NCI-H2171 treated with DMSO at 0.1 percent for 48 hours (cell line): Measurements from ENCODE around the gene FGD6.

Experiments used
- DNase-seq: peaks from one replicate; lab custom pipeline; 2025; lab: John Stamatoyannopoulos, UW

The FGD6 gene

GRCh38 chr12:95083938-95084337 lies 133.3 kb downstream of the FGD6 start:
- no peak for DNase-seq

- DNase-seq = no peak
Measured at GRCh38 chr12:95083471-95083870, 133.8 kb downstream of the FGD6 start.

DNA sequence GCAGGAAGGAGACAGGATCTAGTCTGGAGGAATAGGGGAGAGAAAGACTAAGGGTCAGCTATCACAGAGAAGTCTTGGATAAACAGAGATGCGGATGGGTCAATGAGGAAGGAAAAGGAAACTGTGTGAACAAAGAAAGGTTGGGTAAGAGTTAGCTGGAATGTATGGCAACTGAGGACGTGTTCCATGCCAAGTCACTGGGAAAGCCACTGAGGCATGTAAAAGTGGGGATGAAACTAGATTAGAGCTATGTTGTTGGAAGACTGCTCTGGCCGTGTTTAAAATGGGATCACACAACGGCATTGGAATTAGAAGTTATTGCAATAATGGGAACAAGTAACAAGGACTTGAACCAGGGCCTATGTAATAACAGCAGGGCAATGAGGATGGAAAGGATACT lies 139.9 kb downstream of the FGD6 start:
- DNase-seq = no peak

DNA sequence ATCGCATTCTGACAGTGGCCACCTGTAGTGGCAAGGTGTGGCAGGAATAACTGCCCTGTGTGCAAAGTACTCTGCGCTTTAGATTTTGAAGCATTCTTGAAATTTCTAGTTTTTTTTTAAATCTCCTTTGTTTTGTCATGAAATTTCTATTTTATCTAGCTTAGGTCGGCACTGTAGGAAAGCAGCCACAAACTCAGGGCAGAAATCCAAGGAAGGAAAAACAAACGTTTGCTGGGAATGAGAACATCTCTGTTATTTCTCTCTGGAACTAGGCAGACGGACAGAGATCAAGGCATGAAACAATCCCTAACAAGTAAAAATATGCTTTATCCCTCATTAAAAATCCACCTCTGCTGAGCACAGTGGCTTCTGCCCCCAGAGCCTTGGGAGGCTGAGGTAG lies 142.5 kb downstream of the FGD6 start:
- DNase-seq = no peak

- DNase-seq = no peak
Measured at GRCh38 chr12:95073698-95074520, 143.4 kb downstream of the FGD6 start.

DNA sequence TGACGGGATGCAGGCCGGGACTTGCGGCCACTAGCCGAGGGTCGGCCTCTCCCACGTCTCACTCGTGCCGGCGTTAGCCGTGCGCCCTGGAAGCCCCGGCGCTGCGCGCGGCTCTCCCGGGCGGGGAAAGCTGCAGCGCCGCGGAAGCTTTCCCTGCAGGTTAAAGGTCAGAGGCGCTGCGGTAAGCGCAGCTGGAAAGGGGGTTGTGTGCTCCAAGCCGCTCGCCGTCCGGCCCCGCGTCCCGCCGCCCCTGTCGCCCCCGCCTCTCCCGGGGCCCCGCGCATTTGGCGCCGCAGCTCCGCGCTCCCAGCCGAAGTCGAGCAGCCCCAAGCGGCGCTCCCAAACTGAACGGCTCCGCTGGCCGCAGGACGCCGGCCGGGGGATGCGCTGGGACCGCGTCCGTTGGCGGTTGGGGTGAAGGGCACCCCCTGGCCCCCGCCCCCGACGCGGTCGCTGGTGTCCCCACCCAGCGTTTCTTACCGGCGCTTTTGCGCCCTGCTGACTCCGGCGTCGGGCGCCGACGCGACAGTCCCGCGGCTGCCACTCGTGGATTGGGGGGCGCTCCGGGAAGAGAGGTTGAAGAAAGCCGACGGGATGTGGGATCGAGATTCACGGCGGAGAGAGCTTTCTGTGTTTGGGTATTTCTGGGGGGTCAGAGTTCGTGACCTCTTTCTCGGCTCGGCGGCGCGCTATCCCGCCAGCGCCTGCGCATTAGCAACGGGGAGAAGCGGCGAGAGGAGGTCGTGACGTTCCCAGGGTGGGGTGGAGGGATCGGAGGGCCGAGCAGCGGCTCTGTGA lies 144.2 kb downstream of the FGD6 start, which contains the start of gene NR2C1:
TSS of gene NR2C1 (minus strand) at position 719 of the 798 bp plus-strand sequence. CDS start 6,234 bp downstream, outside the sequence.
- peak; percentile 95 for DNase-seq

DNA sequence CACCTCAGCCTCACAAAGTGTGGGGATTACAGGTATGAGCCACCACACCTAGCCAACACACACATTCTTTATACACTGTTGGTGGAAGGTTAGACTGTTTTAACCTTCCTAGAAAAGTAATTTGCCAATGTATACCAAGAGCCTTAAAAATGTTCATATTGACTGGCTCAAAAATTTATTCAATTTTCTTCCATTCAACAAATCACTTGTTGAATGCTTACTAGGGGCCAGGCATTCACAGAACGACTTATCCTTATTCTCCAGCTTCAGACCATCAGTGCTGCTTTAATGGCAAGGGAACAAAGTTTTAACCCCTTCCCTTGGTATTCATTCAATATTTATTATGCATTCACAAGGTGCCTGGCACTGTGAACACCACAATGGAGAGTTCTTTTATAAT lies 146.9 kb downstream of the FGD6 start:
- DNase-seq = no peak

DNA sequence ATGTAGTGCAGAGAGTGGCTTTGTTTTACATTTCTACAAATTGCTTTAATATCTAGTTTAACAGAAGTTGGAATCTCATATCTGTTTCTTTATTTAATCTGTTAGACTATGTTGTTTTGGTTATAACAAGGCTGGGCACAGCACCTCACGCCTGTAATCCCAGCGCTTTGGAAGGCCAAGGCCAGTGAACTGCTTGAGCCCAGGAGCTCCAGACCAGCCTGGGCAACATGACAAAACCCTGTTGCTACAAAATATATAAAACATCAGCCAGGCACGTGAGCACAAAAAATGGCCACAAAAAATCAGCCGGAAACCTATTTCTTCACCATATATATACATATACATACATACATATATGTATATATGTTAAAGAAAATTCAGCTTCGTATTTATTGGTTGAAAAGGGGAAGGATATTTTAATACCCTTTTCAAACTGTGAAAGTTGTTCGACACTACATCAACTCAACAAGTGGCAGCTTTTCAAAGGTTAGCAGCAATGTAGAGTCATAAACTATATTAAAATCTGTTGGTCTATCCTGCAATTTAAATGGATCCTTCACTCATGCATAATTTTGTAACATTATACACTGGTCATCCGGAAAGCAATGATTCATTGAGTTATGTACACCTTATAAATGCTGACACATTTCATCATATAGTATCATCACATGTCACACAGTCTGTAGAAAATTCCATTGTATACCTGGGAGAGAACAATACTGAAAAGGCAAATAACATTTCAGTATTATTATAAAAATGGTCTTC lies 151.0 kb downstream of the FGD6 start:
- DNase-seq = no peak

GRCh38 chr12:95060951-95061350 lies 156.3 kb downstream of the FGD6 start:
- no peak for DNase-seq

GRCh38 chr12:95059984-95060383 lies 157.3 kb downstream of the FGD6 start:
- no peak for DNase-seq

GRCh38 chr12:95057424-95057823 lies 159.8 kb downstream of the FGD6 start:
- DNase-seq = no peak

DNA sequence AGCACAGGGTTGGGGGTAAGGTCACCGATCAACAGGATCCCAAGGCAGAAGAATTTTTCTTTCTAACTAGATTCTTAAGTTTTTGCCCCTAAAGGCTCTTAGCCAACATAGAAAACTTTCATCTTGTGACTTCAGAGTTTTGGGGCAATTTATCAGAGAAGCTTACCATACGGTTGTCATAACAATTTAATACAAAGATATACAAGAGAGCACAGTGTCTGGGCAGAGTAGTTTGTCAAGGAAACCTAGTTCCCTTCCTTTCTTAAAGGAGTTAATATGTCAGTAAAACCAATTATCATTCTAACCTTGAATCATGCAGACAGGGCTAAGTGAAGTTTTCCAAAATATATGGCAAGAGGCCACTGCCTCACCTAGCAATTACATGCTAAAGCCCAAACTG lies 162.2 kb downstream of the FGD6 start:
- no peak for DNase-seq

- peak; percentile 41 for DNase-seq
Measured at GRCh38 chr12:95054206-95054605, 163.1 kb downstream of the FGD6 start.

- no peak for DNase-seq
Measured at GRCh38 chr12:95051241-95051640, 166.0 kb downstream of the FGD6 start.

DNA sequence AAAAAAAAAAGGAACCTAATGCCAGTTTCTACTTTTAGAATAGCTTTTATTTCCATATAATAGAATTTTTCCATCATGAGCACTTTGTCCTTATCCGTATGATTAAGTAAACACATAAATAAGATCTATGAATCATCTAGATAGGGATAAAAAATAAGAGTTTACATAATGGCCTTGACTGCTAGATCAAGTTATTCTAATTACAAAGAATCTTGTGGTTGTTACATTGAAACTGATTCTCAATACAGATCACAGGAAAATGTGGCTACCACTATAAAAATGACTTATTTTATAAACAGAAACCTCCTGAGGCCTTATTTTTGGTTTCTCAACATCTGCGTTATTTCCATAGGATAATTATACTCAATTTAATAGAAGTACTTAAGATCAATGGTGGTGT lies 179.4 kb downstream of the FGD6 start:
- DNase-seq = no peak

DNA sequence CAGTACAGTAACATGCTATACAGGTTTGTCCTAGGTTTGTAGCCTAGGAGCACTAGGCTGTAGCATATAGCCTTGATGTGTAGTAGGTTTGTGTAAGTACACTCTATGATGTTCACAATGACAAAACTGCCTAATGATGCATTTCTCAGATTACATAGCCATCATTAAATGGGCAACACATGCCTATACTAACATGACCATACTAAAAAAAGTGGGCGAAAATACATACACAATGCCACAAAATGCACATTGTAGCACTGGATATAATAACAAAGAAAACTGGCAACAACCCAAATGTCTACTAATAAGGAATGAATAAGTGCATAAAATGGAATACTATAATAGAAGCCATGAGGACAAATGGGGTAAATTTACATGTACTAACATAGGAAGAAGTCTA lies 182.5 kb downstream of the FGD6 start:
- DNase-seq = no peak
